ENCODE results near the gene COL21A1. TPM values are rescaled to one million over a fixed set of nuclear protein-coding genes. Genes with fewer than 3 reads are reported as not detected.

Gene COL21A1
- total and polyA plus RNA-seq, 2 of the 13 experiments (the other 11 are each of a cell fraction or from before 2014, with no cell fraction given) = 0.13 TPM; not detected in 1

- Histone ChIP-seq H4K20me1 (ENCODE audit: insufficient read depth, low read length) (no peaks in the 10 kb centered on the region), H3K9ac (ENCODE audit: insufficient read depth, low read depth, low read length) (no peak overlapping the region), H2AFZ (ENCODE audit: low read length) (no peak overlapping the region), H3K36me3 (replicated peaks in 1 of 2; ENCODE audit: control insufficient read depth in 1 of 2, insufficient read depth in 2 of 2, low read length in 2 of 2) (no peaks in the 10 kb centered on the region), H3K4me2 (ENCODE audit: low read depth, low read length) (no peak overlapping the region), H3K9me3 (ENCODE audit: low read length) (no peaks in the 10 kb centered on the region), H3K4me1 (ENCODE audit: insufficient read depth, low read length) (0 out of 2 replicates have a peak, but pooled peaks cover 8% of the 10 kb centered on the region), H3K79me2 (ENCODE audit: insufficient read depth, low read length) (no peaks in the 10 kb centered on the region), H3K4me3 (replicated peaks in 1 of 3; ENCODE audit: insufficient read depth in 1 of 3, low read depth in 2 of 3, low read length in 3 of 3) (no peak overlapping the region), H3K27ac (ENCODE audit: extremely low read length, insufficient read depth, low read length) (no peak overlapping the region), H3K27me3 (ENCODE audit: control insufficient read depth in 1 of 2, insufficient read depth in 2 of 2, low read length in 2 of 2) (peaks cover 0 to 11% of the 10 kb centered on the region in 2 experiments; a peak in 1 of 5 replicates)
- in situ Hi-C loops (cut with HindIII; ENCODE audit: extremely low pct_ligation_motif_present, low pct_unique_long_range_greater_than_20kb) = no loop called here
- intact Hi-C loops (cut with micrococcal nuclease; ENCODE audit: unreplicated experiment) = no loop called here
- ATAC-seq (no peak), FAIRE-seq (no peak), DNase-seq (ENCODE audit: low spot score) (no peak)
- TF ChIP-seq THRA (CRISPR knock-in tag; IDR thresholded peaks at IDR 0.05; ENCODE audit: borderline replicate concordance) (no peak), ZNF883 (CRISPR knock-in tag; IDR thresholded peaks at IDR 0.05; ENCODE audit: not compliant biosample characterization) (no peak), JUNB (CRISPR knock-in tag; IDR thresholded peaks at IDR 0.05; ENCODE audit: borderline replicate concordance) (no peak), ZNF12 (CRISPR knock-in tag; IDR thresholded peaks at IDR 0.05) (no peak), ZNF776 (CRISPR knock-in tag; IDR thresholded peaks at IDR 0.05) (no peak), ZNF891 (CRISPR knock-in tag; IDR thresholded peaks at IDR 0.05) (no peak), MTF2 (CRISPR knock-in tag; IDR thresholded peaks at IDR 0.05; ENCODE audit: borderline replicate concordance) (no peak), ZNF446 (CRISPR knock-in tag; IDR thresholded peaks at IDR 0.05) (no peak), GPN1 (CRISPR knock-in tag; IDR thresholded peaks at IDR 0.05; ENCODE audit: borderline replicate concordance) (no peak), ZFP36L1 (CRISPR knock-in tag; IDR thresholded peaks at IDR 0.05) (no peak)
- CTCF ChIA-PET (ENCODE audit: low intra/inter-chr PET ratio, low total read pairs) = no interaction called here
- POLR2A ChIA-PET = no interaction called here
- BruUV-seq (replicated peaks) = no TSS peak
Observed at GRCh38 chr6:56244089-56244488, 3.3 kb downstream of the COL21A1 start.

Measured in HepG2 (cell line).